GM23338 (cell line): ENCODE results near the gene ZNF177. TPM values are rescaled to one million over a fixed set of nuclear protein-coding genes. Genes with fewer than 3 reads are reported as not detected.

Experiments used
- ATAC-seq: fragments of 200-7000 bp; cut with Tn5 transposase; 3 replicates; pipeline ENCODE4 v1.9.1; 2020
- DNase-seq: peaks from one replicate; pipeline ENCODE4 v3.0.0-alpha.2; 2015; ENCODE audit warnings: low spot score
- H2AFZ ChIP-seq: fragments of 200-600 bp; sonication (generic); 2 replicates; pipeline ENCODE4 v1.8.0; 2016; ENCODE audit warnings: antibody characterized with exemption, mild to moderate bottlenecking, moderate library complexity
- H3F3A ChIP-seq: fragments of 200-600 bp; sonication (generic); replicated peaks from 2 replicates; pipeline ENCODE4 v1.8.0; 2017; ENCODE audit warnings: antibody characterized with exemption, mixed run types, low read depth
- H3K27ac ChIP-seq: fragments of 200-600 bp; sonication (generic); 2 replicates; pipeline ENCODE4 v1.6.1; 2016; ENCODE audit warnings: low read depth
- H3K27me3 ChIP-seq: fragments of 200-600 bp; sonication (generic); 2 replicates; pipeline ENCODE4 v1.8.0; 2016; ENCODE audit warnings: mild to moderate bottlenecking, mixed run types, moderate library complexity; ENCODE audit not compliant: insufficient read depth
- H3K36me3 ChIP-seq: fragments of 200-600 bp; sonication (generic); 2 replicates; pipeline ENCODE4 v1.8.0; 2016; ENCODE audit warnings: mild to moderate bottlenecking; ENCODE audit not compliant: insufficient read depth
- H3K4me1 ChIP-seq: fragments of 200-600 bp; sonication (generic); 2 replicates; pipeline ENCODE4 v1.8.0; 2016; ENCODE audit warnings: mild to moderate bottlenecking, moderate library complexity; ENCODE audit not compliant: insufficient read depth
- H3K4me2 ChIP-seq: fragments of 200-600 bp; sonication (generic); 2 replicates; pipeline ENCODE4 v1.7.1; 2017; ENCODE audit warnings: mixed run types
- H3K4me3 ChIP-seq: fragments of 200-600 bp; sonication (generic); 2 replicates; pipeline ENCODE4 v1.6.1; 2016; ENCODE audit warnings: mixed run types
- H3K79me2 ChIP-seq: fragments of 200-600 bp; sonication (generic); replicated peaks from 2 replicates; pipeline ENCODE4 v1.8.0; 2017; ENCODE audit warnings: mild to moderate bottlenecking; ENCODE audit not compliant: insufficient read depth
- H3K9me2 ChIP-seq: fragments of 200-600 bp; sonication (generic); 2 replicates; pipeline ENCODE4 v1.8.0; 2017; ENCODE audit not compliant: insufficient read depth
- H4K20me1 ChIP-seq: fragments of 200-600 bp; sonication (generic); replicated peaks from 2 replicates; pipeline ENCODE4 v1.8.0; 2017; ENCODE audit warnings: mild to moderate bottlenecking; ENCODE audit not compliant: insufficient read depth
- H3K27ac Mint-ChIP-seq: 2 replicates; pipeline ENCODE4 v1.8.0; 2020; ENCODE audit warnings: inconsistent platforms, mild to moderate bottlenecking, moderate library complexity, mixed read lengths
- H3K27me3 Mint-ChIP-seq: 3 replicates; pipeline ENCODE4 v1.8.0; 2022; ENCODE audit warnings: low read depth, mild to moderate bottlenecking, moderate library complexity, mixed read lengths, inconsistent platforms; ENCODE audit not compliant: insufficient read depth, poor library complexity
- H3K36me3 Mint-ChIP-seq: 3 replicates; pipeline ENCODE4 v1.8.0; 2021; ENCODE audit warnings: low read depth, mild to moderate bottlenecking, inconsistent platforms, moderate library complexity, mixed read lengths
- H3K4me1 Mint-ChIP-seq: 3 replicates; pipeline ENCODE4 v1.8.0; 2020; ENCODE audit warnings: mild to moderate bottlenecking, inconsistent platforms, mixed read lengths
- H3K4me3 Mint-ChIP-seq: 3 replicates; pipeline ENCODE4 v1.8.0; 2021; ENCODE audit warnings: moderate library complexity, mild to moderate bottlenecking, inconsistent platforms, mixed read lengths
- H3K9me3 Mint-ChIP-seq: 3 replicates; pipeline ENCODE4 v1.8.0; 2020; ENCODE audit warnings: moderate library complexity, mild to moderate bottlenecking, inconsistent platforms, mixed read lengths
- CREB1 ChIP-seq: fragments of 250-450 bp; sonication (Bioruptor Pico); IDR thresholded peaks from 2 replicates; pipeline ENCODE4 v1.5.0; 2020; ENCODE audit warnings: low read depth, mild to moderate bottlenecking, moderate library complexity
- EZH2 ChIP-seq: fragments of 200-600 bp; sonication (generic); IDR thresholded peaks from one replicate; pipeline ENCODE4 v1.8.0; 2017; ENCODE audit warnings: antibody characterized with exemption, mild to moderate bottlenecking, low read depth; ENCODE audit not compliant: unreplicated experiment
- EZH2phosphoT487 ChIP-seq: fragments of 200-600 bp; sonication (generic); IDR thresholded peaks from one replicate; pipeline ENCODE4 v1.8.1; 2018; ENCODE audit warnings: antibody characterized with exemption; ENCODE audit not compliant: unreplicated experiment
- JUNB ChIP-seq: IDR thresholded peaks from one replicate; pipeline ENCODE4 v1.6.1; 2016; ENCODE audit warnings: antibody characterized with exemption; ENCODE audit not compliant: unreplicated experiment
- NANOG ChIP-seq: IDR thresholded peaks from 2 replicates; pipeline ENCODE4 v1.6.1; 2016; ENCODE audit warnings: antibody characterized with exemption, borderline replicate concordance
- POLR2AphosphoS5 ChIP-seq: IDR thresholded peaks from 2 replicates; pipeline ENCODE4 v1.6.1; 2016; ENCODE audit warnings: antibody characterized with exemption, low read depth
- REST ChIP-seq: IDR thresholded peaks from one replicate; pipeline ENCODE4 v1.6.1; 2018; ENCODE audit warnings: antibody characterized with exemption; ENCODE audit not compliant: unreplicated experiment
- STAT1 ChIP-seq: IDR thresholded peaks from one replicate; pipeline ENCODE4 v1.6.1; 2016; ENCODE audit warnings: antibody characterized with exemption; ENCODE audit not compliant: unreplicated experiment
- ZNF114 ChIP-seq: fragments of 250-450 bp; sonication (Bioruptor Pico); IDR thresholded peaks from 2 replicates; pipeline ENCODE4 v1.5.0; 2020; ENCODE audit warnings: mild to moderate bottlenecking, moderate library complexity
- ZNF331 ChIP-seq: fragments of 250-450 bp; sonication (Bioruptor Pico); IDR thresholded peaks from 2 replicates; pipeline ENCODE4 v1.5.0; 2020; ENCODE audit warnings: low read depth, mild to moderate bottlenecking, moderate library complexity
- ZNF462 ChIP-seq: fragments of 250-450 bp; sonication (Bioruptor Pico); IDR thresholded peaks from 2 replicates; pipeline ENCODE4 v1.5.0; 2020; ENCODE audit warnings: mild to moderate bottlenecking, moderate library complexity
- polyA plus RNA-seq: library from polyadenylated mRNA; unstranded; fragments of >200 nt; fragmentation: Nextera tagmentation; extraction: Ambion mirVana; gene quantifications from 2 replicates; pipeline ENCODE4 v1.2.1, GENCODE V29; 2016
- total RNA-seq: library from RNA; depleted of rRNA; stranded (reverse); fragments of >200 nt; shearing (Covaris generic); gene quantifications from 2 replicates; pipeline ENCODE4 v1.2.3, GENCODE V29; 2014
- TF ChIP-seq, protein P1 (sequence below), 2 experiments: fragments of 200-600 bp in 1 of 2; sonication (generic) in 1 of 2; conservative IDR thresholded peaks; 2 replicates each; pipeline versions ENCODE4 v1.5.1 to v1.6.1; 2016 to 2017; ENCODE audit warnings: antibody characterized with exemption in 2 of 2, low read depth in 2 of 2, mild to moderate bottlenecking in 2 of 2, moderate library complexity in 1 of 2
- TF ChIP-seq, protein P2 (sequence below): IDR thresholded peaks from 2 replicates; pipeline ENCODE4 v1.6.1; 2016; ENCODE audit warnings: antibody characterized with exemption

The ZNF177 gene
- total and polyA plus RNA-seq, 2 experiments from 2014 or later, result 5.8 to 7.1 TPM

DNA sequence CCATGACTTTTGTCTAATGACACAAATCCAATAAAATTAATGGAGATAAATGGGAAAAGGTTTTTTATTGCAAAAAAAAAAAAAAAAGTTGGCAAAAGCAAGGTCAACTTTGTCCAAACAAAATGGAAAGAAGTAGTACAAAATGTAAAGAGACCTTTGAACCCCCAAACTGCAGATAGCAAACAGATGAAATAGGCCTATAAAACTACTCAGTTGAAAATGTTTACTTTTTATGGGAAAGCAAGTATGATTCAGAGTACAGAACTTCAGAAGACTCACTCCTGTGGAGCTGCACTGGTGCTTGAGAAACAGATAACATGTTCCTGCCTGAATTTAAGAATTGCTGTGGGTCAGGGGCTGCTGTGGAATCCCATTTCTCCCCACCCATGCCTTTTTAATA is 9.8 kb upstream of the ZNF177 start:
- Histone ChIP-seq H3K9me2 (no peaks in the 10 kb centered on the region; the same call in 1 of the 2 replicates), H3K4me1 (no peaks in the 10 kb centered on the region), H3K4me3 (no peak overlapping the region), H3K27me3 (no peaks in the 10 kb centered on the region), H3F3A (no peaks in the 10 kb centered on the region), H3K4me2 (no peak overlapping the region), H3K36me3 (peaks cover 13% of the 10 kb centered on the region; the same call in 1 of the 2 replicates), H3K79me2 (no peaks in the 10 kb centered on the region), H4K20me1 (no peaks in the 10 kb centered on the region), H3K27ac (no peak overlapping the region), H2AFZ (no peak overlapping the region)
- DNase-seq (no peak), ATAC-seq (no peak)
- TF ChIP-seq ZNF331 (CRISPR knock-in tag) (no peak), POLR2AphosphoS5 (no peak), NANOG (no peak), EZH2phosphoT487 (no peak), EZH2 (no peak), STAT1 (no peak), REST (no peak), ZNF462 (no peak), JUNB (no peak), CREB1 (CRISPR knock-in tag) (no peak), ZNF114 (CRISPR knock-in tag) (no peak)
- TF ChIP-seq, protein P1, sequence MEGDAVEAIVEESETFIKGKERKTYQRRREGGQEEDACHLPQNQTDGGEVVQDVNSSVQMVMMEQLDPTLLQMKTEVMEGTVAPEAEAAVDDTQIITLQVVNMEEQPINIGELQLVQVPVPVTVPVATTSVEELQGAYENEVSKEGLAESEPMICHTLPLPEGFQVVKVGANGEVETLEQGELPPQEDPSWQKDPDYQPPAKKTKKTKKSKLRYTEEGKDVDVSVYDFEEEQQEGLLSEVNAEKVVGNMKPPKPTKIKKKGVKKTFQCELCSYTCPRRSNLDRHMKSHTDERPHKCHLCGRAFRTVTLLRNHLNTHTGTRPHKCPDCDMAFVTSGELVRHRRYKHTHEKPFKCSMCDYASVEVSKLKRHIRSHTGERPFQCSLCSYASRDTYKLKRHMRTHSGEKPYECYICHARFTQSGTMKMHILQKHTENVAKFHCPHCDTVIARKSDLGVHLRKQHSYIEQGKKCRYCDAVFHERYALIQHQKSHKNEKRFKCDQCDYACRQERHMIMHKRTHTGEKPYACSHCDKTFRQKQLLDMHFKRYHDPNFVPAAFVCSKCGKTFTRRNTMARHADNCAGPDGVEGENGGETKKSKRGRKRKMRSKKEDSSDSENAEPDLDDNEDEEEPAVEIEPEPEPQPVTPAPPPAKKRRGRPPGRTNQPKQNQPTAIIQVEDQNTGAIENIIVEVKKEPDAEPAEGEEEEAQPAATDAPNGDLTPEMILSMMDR (conservative IDR thresholded peaks at IDR 0.05; ENCODE audit: low read depth in 2 of 2), result no peak
- TF ChIP-seq, protein P2, sequence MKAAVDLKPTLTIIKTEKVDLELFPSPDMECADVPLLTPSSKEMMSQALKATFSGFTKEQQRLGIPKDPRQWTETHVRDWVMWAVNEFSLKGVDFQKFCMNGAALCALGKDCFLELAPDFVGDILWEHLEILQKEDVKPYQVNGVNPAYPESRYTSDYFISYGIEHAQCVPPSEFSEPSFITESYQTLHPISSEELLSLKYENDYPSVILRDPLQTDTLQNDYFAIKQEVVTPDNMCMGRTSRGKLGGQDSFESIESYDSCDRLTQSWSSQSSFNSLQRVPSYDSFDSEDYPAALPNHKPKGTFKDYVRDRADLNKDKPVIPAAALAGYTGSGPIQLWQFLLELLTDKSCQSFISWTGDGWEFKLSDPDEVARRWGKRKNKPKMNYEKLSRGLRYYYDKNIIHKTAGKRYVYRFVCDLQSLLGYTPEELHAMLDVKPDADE, result no peak
- Mint-ChIP-seq H3K36me3 (peaks cover 77% of the 10 kb centered on the region), H3K27ac (no peak overlapping the region), H3K9me3 (peaks cover 90% of the 10 kb centered on the region), H3K4me3 (no peak overlapping the region), H3K4me1 (no peaks in the 10 kb centered on the region), H3K27me3 (no peaks in the 10 kb centered on the region)
